PC-9 (cell line): Measurements from ENCODE around the gene ZSWIM8. TPM values are rescaled to one million over a fixed set of nuclear protein-coding genes. Genes with fewer than 3 reads are reported as not detected.

Experiments
- BruUV-seq: library from RNA; stranded (reverse); fragments of 400-500 nt; replicated peaks from 2 replicates; lab custom pipeline; 2021; lab: Mats Ljungman, UMichigan
- CTCF ChIA-PET: fragments of 300-600 bp; sonication (Branson Sonifier 250); formaldehyde crosslinking; loops from one replicate; lab custom pipeline; 2022; ENCODE audit warnings: antibody characterized with exemption; lab: Charles Lee
- POLR2A ChIA-PET: fragments of 300-600 bp; sonication (Branson Sonifier 250); formaldehyde crosslinking; loops from one replicate; lab custom pipeline; 2022; ENCODE audit warnings: antibody characterized with exemption; ENCODE audit not compliant: unreplicated experiment; lab: Charles Lee
- DNase-seq, 2 experiments: peaks; one replicate each; pipeline versions ENCODE4 v3.0.0 to v3.0.0-alpha.2; 2015 to 2022; ENCODE audit warnings: mixed read lengths in 1 of 2
- H2AFZ ChIP-seq: fragments of 200-600 bp; sonication (generic); 2 replicates; pipeline ENCODE4 v1.8.1; 2017; ENCODE audit warnings: antibody characterized with exemption
- H3F3A ChIP-seq: fragments of 200-600 bp; sonication (generic); 2 replicates; pipeline ENCODE4 v1.8.1; 2017; ENCODE audit warnings: antibody characterized with exemption, mild to moderate bottlenecking, low read depth; ENCODE audit not compliant: insufficient read depth
- H3K27ac ChIP-seq: fragments of 200-600 bp; sonication (generic); 2 replicates; pipeline ENCODE4 v1.6.1; 2016; ENCODE audit warnings: mixed run types
- H3K27me3 ChIP-seq: fragments of 200-600 bp; sonication (generic); 2 replicates; pipeline ENCODE4 v1.6.1; 2016; ENCODE audit warnings: low read depth, mixed run types; ENCODE audit not compliant: insufficient read depth
- H3K36me3 ChIP-seq: fragments of 200-600 bp; sonication (generic); 2 replicates; pipeline ENCODE4 v1.6.1; 2016; ENCODE audit warnings: low read depth, mixed run types
- H3K4me1 ChIP-seq: fragments of 200-600 bp; sonication (generic); replicated peaks from 2 replicates; pipeline ENCODE4 v1.6.1; 2016; ENCODE audit warnings: mixed run types; ENCODE audit not compliant: insufficient read depth
- H3K4me2 ChIP-seq: fragments of 200-600 bp; sonication (generic); 2 replicates; pipeline ENCODE4 v1.6.1; 2017; ENCODE audit warnings: mixed run types
- H3K4me3 ChIP-seq: fragments of 200-600 bp; sonication (generic); 2 replicates; pipeline ENCODE4 v1.6.1; 2016; ENCODE audit warnings: mixed run types
- H3K79me2 ChIP-seq: fragments of 200-600 bp; sonication (generic); 2 replicates; pipeline ENCODE4 v1.6.1; 2017; ENCODE audit warnings: low read depth, mixed run types
- H3K9me2 ChIP-seq: fragments of 200-600 bp; sonication (generic); 2 replicates; pipeline ENCODE4 v1.8.1; 2017; ENCODE audit warnings: mild to moderate bottlenecking; ENCODE audit not compliant: insufficient read depth
- H3K9me3 ChIP-seq: fragments of 200-600 bp; sonication (generic); 2 replicates; pipeline ENCODE4 v1.8.1; 2016; ENCODE audit warnings: low read depth; ENCODE audit not compliant: insufficient read depth
- H4K20me1 ChIP-seq: fragments of 200-600 bp; sonication (generic); 2 replicates; pipeline ENCODE4 v1.8.1; 2017; ENCODE audit not compliant: insufficient read depth
- CTCF ChIP-seq: fragments of 200-600 bp; sonication (generic); conservative IDR thresholded peaks from 2 replicates; pipeline ENCODE4 v1.6.1; 2017; ENCODE audit warnings: mixed run types, antibody characterized with exemption, mild to moderate bottlenecking, moderate library complexity
- EZH2 ChIP-seq: fragments of 200-600 bp; sonication (generic); IDR thresholded peaks from 2 replicates; pipeline ENCODE4 v1.8.0; 2017; ENCODE audit warnings: antibody characterized with exemption, low read depth
- intact Hi-C: fragments of 100-400 bp; cut with micrococcal nuclease; formaldehyde crosslinking; loops from one replicate; pipeline ENCODE4 v1.10.0; 2022; ENCODE audit not compliant: unreplicated experiment
- total RNA-seq: library from RNA; stranded (reverse); gene quantifications from 2 replicates; pipeline ENCODE4 v1.2.3, GENCODE V29; 2021

The ZSWIM8 gene
- total RNA-seq, 1 experiment from 2014 or later = 49.2 TPM

- DNase-seq = no peak
- no peaks in the 10 kb centered on the region for H3K9me2 ChIP-seq
- no peak overlapping the region for H3K4me2 ChIP-seq
- H3K4me3 ChIP-seq = no peak overlapping the region
- no peaks in the 10 kb centered on the region for H3K9me3 ChIP-seq
- H3K36me3 ChIP-seq = peaks cover 51% of the 10 kb centered on the region
- H4K20me1 ChIP-seq = peaks cover 64% of the 10 kb centered on the region
- no peak overlapping the region for H3K27ac ChIP-seq
- H3F3A ChIP-seq = peaks cover 54% of the 10 kb centered on the region
- H2AFZ ChIP-seq = no peak overlapping the region
- ChIA-PET CTCF (interaction anchor here (0.9 kb wide), 1 partner anchor 40 kb away, joined by 3 read pairs; no protein-coding TSS in a partner anchor), POLR2A (interaction anchor here (0.6 kb wide), 1 partner anchor 700 kb away, joined by 5 read pairs; no protein-coding TSS in a partner anchor)
- no peaks in the 10 kb centered on the region for H3K27me3 ChIP-seq
- TF ChIP-seq CTCF = no peak
- TF ChIP-seq EZH2 = no peak
- intact Hi-C loops = no loop called here
- no peaks in the 10 kb centered on the region for H3K4me1 ChIP-seq
- H3K79me2 ChIP-seq = no peaks in the 10 kb centered on the region
- BruUV-seq = no TSS peak
Measured at GRCh38 chr10:73837072-73837471, 51.7 kb downstream of the ZSWIM8 start.

GRCh38 chr10:73838008-73838567 lies 52.7 kb downstream of the ZSWIM8 start:
- no peak overlapping the region for H3K4me3 ChIP-seq
- no peaks in the 10 kb centered on the region for H3K9me2 ChIP-seq
- no peaks in the 10 kb centered on the region for H3K9me3 ChIP-seq
- ChIA-PET CTCF (no interaction called here), POLR2A (no interaction called here)
- H3K27me3 ChIP-seq = no peaks in the 10 kb centered on the region
- peaks cover 67% of the 10 kb centered on the region for H4K20me1 ChIP-seq
- no peak overlapping the region for H2AFZ ChIP-seq
- BruUV-seq = no TSS peak
- H3K27ac ChIP-seq = no peak overlapping the region
- no peak for TF ChIP-seq EZH2
- TF ChIP-seq CTCF = no peak
- no peak for DNase-seq
- H3F3A ChIP-seq = peaks cover 52% of the 10 kb centered on the region
- H3K79me2 ChIP-seq = no peaks in the 10 kb centered on the region
- H3K4me1 ChIP-seq = no peaks in the 10 kb centered on the region
- H3K36me3 ChIP-seq = peaks cover 53% of the 10 kb centered on the region
- intact Hi-C loops = no loop called here
- no peak overlapping the region for H3K4me2 ChIP-seq

GRCh38 chr10:73838827-73839226 lies 53.4 kb downstream of the ZSWIM8 start:
- H3K9me2 ChIP-seq = no peaks in the 10 kb centered on the region
- no peak for DNase-seq
- no peaks in the 10 kb centered on the region for H3K27me3 ChIP-seq
- no peak for TF ChIP-seq EZH2
- TF ChIP-seq CTCF = no peak
- no peak overlapping the region for H3K4me2 ChIP-seq
- H3K27ac ChIP-seq = no peak overlapping the region
- CTCF ChIA-PET = interaction anchor here (0.7 kb wide), 1 partner anchor 13 kb away, joined by 3 read pairs; no protein-coding TSS in a partner anchor
- no peaks in the 10 kb centered on the region for H3K9me3 ChIP-seq
- H3K79me2 ChIP-seq = 0 out of 2 replicates have a peak, but pooled peaks cover 3% of the 10 kb centered on the region
- no peak overlapping the region for H2AFZ ChIP-seq
- intact Hi-C loops = no loop called here
- no peak overlapping the region for H3K4me3 ChIP-seq
- BruUV-seq = no TSS peak
- peaks cover 66% of the 10 kb centered on the region for H4K20me1 ChIP-seq
- H3K4me1 ChIP-seq = 0 out of 2 replicates have a peak, but pooled peaks cover 5% of the 10 kb centered on the region
- POLR2A ChIA-PET = no interaction called here
- H3F3A ChIP-seq = peaks cover 52% of the 10 kb centered on the region
- H3K36me3 ChIP-seq = peaks cover 57% of the 10 kb centered on the region
